ENCODE measurements around the gene DCUN1D1.
A peak's percentile ranks its signal among the peaks of the same experiment; 100 is the strongest.

The DCUN1D1 gene

GRCh38 chr3:182971637-182972036 lies 8.7 kb downstream of the DCUN1D1 start:
- no peak for TF ChIP-seq CTCF (conservative IDR thresholded peaks at IDR 0.05)
- H3K27ac ChIP-seq = no peak overlapping the region

GRCh38 chr3:182970811-182971418 lies 9.4 kb downstream of the DCUN1D1 start:
- H3K27ac ChIP-seq = no peak overlapping the region
- no peak for TF ChIP-seq CTCF (conservative IDR thresholded peaks at IDR 0.05)

- H3K27ac ChIP-seq = no peak overlapping the region
Measured at GRCh38 chr3:182969853-182970252, 10.5 kb downstream of the DCUN1D1 start.

GRCh38 chr3:182969277-182969676 lies 11.1 kb downstream of the DCUN1D1 start:
- no peak for TF ChIP-seq CTCF (conservative IDR thresholded peaks at IDR 0.05)
- H3K27ac ChIP-seq = no peak overlapping the region

More at GRCh38 chr3:182969853-182970252, 10.5 kb downstream of the DCUN1D1 start:
- no peak for TF ChIP-seq CTCF (conservative IDR thresholded peaks at IDR 0.05)

GRCh38 chr3:182967218-182968204 lies 12.8 kb downstream of the DCUN1D1 start:
- no peak for TF ChIP-seq CTCF (conservative IDR thresholded peaks at IDR 0.05)
- H3K27ac ChIP-seq = peak overlapping the region; percentile 52

- no peak overlapping the region for H3K27ac ChIP-seq
- TF ChIP-seq CTCF (conservative IDR thresholded peaks at IDR 0.05) = no peak
Measured at GRCh38 chr3:182965861-182966366, 14.4 kb downstream of the DCUN1D1 start.

- TF ChIP-seq CTCF (conservative IDR thresholded peaks at IDR 0.05) = no peak
- no peak overlapping the region for H3K27ac ChIP-seq
Measured at GRCh38 chr3:182964179-182964578, 16.2 kb downstream of the DCUN1D1 start.
